HEK293T (cell line): ENCODE data around the gene SMARCC1.

Experiments used
- CTCF ChIA-PET: fragments of 350-600 bp; formaldehyde crosslinking; extraction: SDS; loops from one replicate; lab custom pipeline; 2021; ENCODE audit warnings: antibody characterized with exemption, inconsistent platforms; lab: Yijun Ruan, JAX
- POLR2A ChIA-PET: fragments of 350-600 bp; formaldehyde crosslinking; extraction: SDS; loops from one replicate; lab custom pipeline; 2020; ENCODE audit warnings: antibody characterized with exemption, inconsistent platforms; lab: Yijun Ruan, JAX
- DNase-seq: peaks from one replicate; pipeline ENCODE4 v3.0.0; 2012; ENCODE audit warnings: mixed read lengths; ENCODE audit errors: extremely low spot score
- ARNT ChIP-seq: fragments of 450-650 bp; IDR thresholded peaks from 2 replicates; pipeline ENCODE4 v1.6.1; 2017; ENCODE audit warnings: mild to moderate bottlenecking
- BHLHE40 ChIP-seq: fragments of 450-650 bp; IDR thresholded peaks from 2 replicates; pipeline ENCODE4 v1.6.1; 2016; ENCODE audit warnings: mild to moderate bottlenecking, moderate library complexity, borderline replicate concordance
- CTBP1 ChIP-seq: fragments of 450-650 bp; IDR thresholded peaks from 2 replicates; pipeline ENCODE4 v1.6.1; 2016; ENCODE audit warnings: borderline replicate concordance
- ELF4 ChIP-seq: fragments of 450-650 bp; IDR thresholded peaks from 2 replicates; pipeline ENCODE4 v1.6.1; 2017; ENCODE audit warnings: antibody characterized with exemption
- FOXA1 ChIP-seq: fragments of 450-650 bp; IDR thresholded peaks from 2 replicates; pipeline ENCODE4 v1.6.1; 2016; ENCODE audit warnings: mild to moderate bottlenecking
- FOXK2 ChIP-seq: fragments of 450-650 bp; IDR thresholded peaks from 2 replicates; pipeline ENCODE4 v1.6.1; 2016; ENCODE audit warnings: mild to moderate bottlenecking
- FOXM1 ChIP-seq: fragments of 450-650 bp; IDR thresholded peaks from 2 replicates; pipeline ENCODE4 v1.6.1; 2017; ENCODE audit warnings: mild to moderate bottlenecking, borderline replicate concordance
- HDGF ChIP-seq: fragments of 450-650 bp; IDR thresholded peaks from 2 replicates; pipeline ENCODE4 v1.6.1; 2017; ENCODE audit warnings: antibody characterized with exemption, borderline replicate concordance
- L3MBTL2 ChIP-seq: fragments of 450-650 bp; conservative IDR thresholded peaks from 2 replicates; pipeline ENCODE4 v1.6.1; 2016; ENCODE audit warnings: mild to moderate bottlenecking
- LEF1 ChIP-seq: fragments of 450-650 bp; IDR thresholded peaks from 2 replicates; pipeline ENCODE4 v1.6.1; 2017; ENCODE audit warnings: mild to moderate bottlenecking, borderline replicate concordance
- NFRKB ChIP-seq: fragments of 450-650 bp; IDR thresholded peaks from 2 replicates; pipeline ENCODE4 v1.6.1; 2016; ENCODE audit warnings: mild to moderate bottlenecking, moderate library complexity
- PKNOX1 ChIP-seq: fragments of 450-650 bp; IDR thresholded peaks from 2 replicates; pipeline ENCODE4 v1.6.1; 2016
- SP1 ChIP-seq: fragments of 450-650 bp; IDR thresholded peaks from 2 replicates; pipeline ENCODE4 v1.6.1; 2017
- SUZ12 ChIP-seq: fragments of 450-650 bp; IDR thresholded peaks from 2 replicates; pipeline ENCODE4 v1.6.1; 2016; ENCODE audit warnings: mild to moderate bottlenecking
- TARDBP ChIP-seq: fragments of 450-650 bp; IDR thresholded peaks from 2 replicates; pipeline ENCODE4 v1.6.1; 2016
- ZNF384 ChIP-seq: fragments of 450-650 bp; IDR thresholded peaks from 2 replicates; pipeline ENCODE4 v1.6.1; 2016

SMARCC1 gene

GRCh38 chr3:47634996-47635395 lies 146.7 kb downstream of the SMARCC1 start:
- TF ChIP-seq ELF4 (no peak), L3MBTL2 (no peak), FOXA1 (no peak), HDGF (no peak), CTBP1 (no peak), FOXM1 (no peak), ARNT (no peak), PKNOX1 (no peak), NFRKB (no peak), SUZ12 (no peak), SP1 (no peak), LEF1 (no peak), FOXK2 (no peak)
- POLR2A ChIA-PET = no interaction called here
- no peak for DNase-seq
- CTCF ChIA-PET = no interaction called here

- no peak for TF ChIP-seq SUZ12
- TF ChIP-seq L3MBTL2 = no peak
- TF ChIP-seq FOXM1 = no peak
- POLR2A ChIA-PET = no interaction called here
Measured at GRCh38 chr3:47630810-47631209, 150.9 kb downstream of the SMARCC1 start.

GRCh38 chr3:47629770-47630169 lies 151.9 kb downstream of the SMARCC1 start:
- POLR2A ChIA-PET = no interaction called here
- no peak for TF ChIP-seq ZNF384
- no peak for TF ChIP-seq FOXA1
- no peak for TF ChIP-seq LEF1
- TF ChIP-seq FOXM1 = no peak
- no peak for TF ChIP-seq TARDBP
- TF ChIP-seq HDGF = no peak
- TF ChIP-seq CTBP1 = no peak
- no peak for TF ChIP-seq BHLHE40
- TF ChIP-seq ELF4 = no peak
- no peak for TF ChIP-seq SUZ12
- TF ChIP-seq ARNT = no peak
- TF ChIP-seq SP1 = no peak
- no peak for TF ChIP-seq NFRKB
- TF ChIP-seq PKNOX1 = no peak
- no peak for TF ChIP-seq FOXK2
- CTCF ChIA-PET = no interaction called here
- DNase-seq = no peak

More at GRCh38 chr3:47630810-47631209, 150.9 kb downstream of the SMARCC1 start:
- CTCF ChIA-PET = no interaction called here
- DNase-seq = no peak

GRCh38 chr3:47628426-47628825 lies 153.3 kb downstream of the SMARCC1 start:
- DNase-seq = no peak
- no peak for TF ChIP-seq SP1
- no peak for TF ChIP-seq PKNOX1
- no peak for TF ChIP-seq ELF4
- TF ChIP-seq BHLHE40 = no peak
- no peak for TF ChIP-seq L3MBTL2
- ChIA-PET CTCF (no interaction called here), POLR2A (no interaction called here)

GRCh38 chr3:47622671-47623461 lies 158.8 kb downstream of the SMARCC1 start:
- TF ChIP-seq HDGF (no peak), BHLHE40 (no peak), SUZ12 (no peak), TARDBP (no peak), ZNF384 (no peak), ELF4 (no peak), L3MBTL2 (no peak), FOXM1 (no peak), LEF1 (no peak), FOXK2 (no peak), NFRKB (no peak), FOXA1 (no peak)
- ChIA-PET CTCF (no interaction called here), POLR2A (no interaction called here)
- DNase-seq = no peak

- DNase-seq = no peak
- POLR2A ChIA-PET = no interaction called here
- CTCF ChIA-PET = interaction anchor here (0.6 kb wide), 1 partner anchor 1081 kb away, joined by 3 read pairs; no protein-coding TSS in a partner anchor
- no peak for TF ChIP-seq SUZ12
- no peak for TF ChIP-seq SP1
- TF ChIP-seq NFRKB = no peak
- TF ChIP-seq LEF1 = no peak
- TF ChIP-seq HDGF = no peak
- TF ChIP-seq FOXK2 = no peak
- no peak for TF ChIP-seq TARDBP
- no peak for TF ChIP-seq BHLHE40
- no peak for TF ChIP-seq ZNF384
- no peak for TF ChIP-seq ARNT
Measured at GRCh38 chr3:47617086-47618010, 164.3 kb downstream of the SMARCC1 start.
